Stimulated activated effector memory CD8-positive, alpha-beta T cell treated with anti-CD3 and anti-CD28 coated beads, Interleukin-12 subunit alpha, Interleukin-12 subunit beta, amount 100 ng/mL, for 72 hours (primary cell): ENCODE measurements around the gene SHROOM3.
"Not testable (repeated sequence)": the region's sequence is repeated elsewhere in the genome, so short reads cannot be mapped to it uniquely, and the experiment has no call there.

Source experiments
- ATAC-seq: fragments of 150-1000 bp; cut with Tn5 transposase; 2 replicates; pipeline ENCODE4 v1.10.0; 2021
- DNase-seq, 2 donors: peaks; one replicate each; pipeline ENCODE4 v3.0.0; 2021 to 2022; ENCODE audit warnings: low spot score in 2 of 2
- H3K27ac Mint-ChIP-seq: one replicate; pipeline ENCODE4 v1.8.0; 2022; ENCODE audit warnings: mild to moderate bottlenecking, mixed read lengths
- H3K36me3 Mint-ChIP-seq: one replicate; pipeline ENCODE4 v1.8.0; 2022; ENCODE audit warnings: mild to moderate bottlenecking, mixed read lengths
- H3K4me1 Mint-ChIP-seq: one replicate; pipeline ENCODE4 v1.8.0; 2022; ENCODE audit warnings: mixed read lengths
- H3K4me3 Mint-ChIP-seq: one replicate; pipeline ENCODE4 v1.8.0; 2022; ENCODE audit warnings: mild to moderate bottlenecking, mixed read lengths
- H3K9me3 Mint-ChIP-seq: one replicate; pipeline ENCODE4 v1.8.0; 2022; ENCODE audit warnings: mixed read lengths

Gene SHROOM3

DNA sequence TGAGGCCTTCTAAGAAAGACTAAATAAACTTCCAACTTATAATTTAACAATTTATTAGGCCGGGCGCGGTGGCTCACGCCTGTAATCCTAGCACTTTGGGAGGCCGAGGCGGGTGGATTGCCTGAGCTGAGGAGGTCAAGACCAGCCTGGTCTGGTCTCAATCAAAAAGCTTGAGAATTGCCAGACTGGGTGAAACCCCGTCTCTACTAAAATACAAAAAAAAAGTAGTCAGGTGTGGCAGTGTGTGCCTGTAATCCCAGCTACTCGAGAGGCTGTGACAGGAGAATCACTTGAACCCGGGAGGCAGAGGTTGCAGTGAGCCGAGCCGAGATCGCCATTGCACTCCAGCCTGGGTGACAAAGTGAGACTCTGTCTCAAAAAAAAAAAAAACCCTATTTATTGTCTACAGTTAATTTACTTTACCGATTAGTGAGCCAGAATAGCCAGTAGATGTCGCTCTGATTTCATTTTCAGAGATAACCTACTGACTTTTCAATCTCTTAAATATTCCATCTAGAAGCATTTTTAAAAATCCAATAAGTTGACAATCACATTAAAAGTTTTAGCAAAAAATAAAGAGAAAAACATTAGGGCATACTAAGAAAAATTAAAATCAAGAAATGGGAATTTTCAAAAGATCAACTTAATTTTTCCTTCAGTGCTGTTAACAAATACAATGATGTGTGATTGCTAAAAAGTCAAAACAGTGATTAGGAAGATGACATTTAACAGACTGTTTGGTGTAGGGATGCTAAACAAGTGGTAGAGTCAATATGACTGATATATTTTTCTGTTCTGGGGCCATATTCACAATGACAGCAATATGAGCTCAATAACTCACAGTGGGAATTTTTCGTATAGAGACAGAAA is 4.3 kb upstream of the SHROOM3 start:
- Mint-ChIP-seq H3K9me3 (no peaks in the 10 kb centered on the region), H3K4me1 (no peaks in the 10 kb centered on the region), H3K27ac (no peak overlapping the region), H3K4me3 (no peak overlapping the region), H3K36me3 (no peaks in the 10 kb centered on the region)
- DNase-seq: no peak
- no peak for ATAC-seq

DNA sequence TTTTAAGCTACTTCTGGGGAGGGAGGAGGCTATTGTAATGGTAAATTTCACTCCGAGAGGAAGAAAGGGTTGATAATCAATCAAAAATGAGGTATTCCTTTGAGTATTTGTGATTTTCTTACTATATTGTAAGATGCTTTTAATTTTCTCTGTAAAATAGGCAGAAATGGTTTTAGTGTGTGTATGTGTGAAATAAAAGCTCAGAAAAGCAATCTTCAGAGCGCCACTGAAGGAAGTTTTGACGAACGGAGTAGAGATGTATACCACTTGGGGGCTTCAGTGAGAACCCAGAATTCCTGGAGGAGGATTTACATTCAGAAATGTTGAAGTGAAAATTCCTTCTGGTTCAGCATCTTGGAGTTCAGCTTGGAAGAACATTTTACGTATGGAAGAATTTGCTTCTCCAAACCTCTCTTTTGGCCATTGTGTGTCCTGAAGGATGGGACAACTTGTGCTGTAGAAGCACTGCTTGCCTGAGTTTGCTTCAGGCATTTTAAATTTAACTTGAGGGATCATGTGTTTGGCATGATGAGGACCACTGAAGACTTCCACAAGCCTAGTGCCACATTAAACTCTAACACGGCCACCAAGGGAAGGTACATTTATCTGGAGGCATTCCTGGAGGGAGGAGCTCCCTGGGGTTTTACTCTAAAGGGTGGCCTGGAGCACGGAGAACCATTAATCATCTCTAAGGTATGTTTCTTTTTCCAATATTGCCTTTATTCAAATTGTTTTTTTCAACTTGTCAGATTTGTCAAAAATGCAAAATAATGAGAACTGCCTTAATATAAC is 695 bp downstream of the SHROOM3 start:
- no peaks in the 10 kb centered on the region for H3K36me3 Mint-ChIP-seq
- no peak overlapping the region for H3K27ac Mint-ChIP-seq
- no peak for DNase-seq

DNA sequence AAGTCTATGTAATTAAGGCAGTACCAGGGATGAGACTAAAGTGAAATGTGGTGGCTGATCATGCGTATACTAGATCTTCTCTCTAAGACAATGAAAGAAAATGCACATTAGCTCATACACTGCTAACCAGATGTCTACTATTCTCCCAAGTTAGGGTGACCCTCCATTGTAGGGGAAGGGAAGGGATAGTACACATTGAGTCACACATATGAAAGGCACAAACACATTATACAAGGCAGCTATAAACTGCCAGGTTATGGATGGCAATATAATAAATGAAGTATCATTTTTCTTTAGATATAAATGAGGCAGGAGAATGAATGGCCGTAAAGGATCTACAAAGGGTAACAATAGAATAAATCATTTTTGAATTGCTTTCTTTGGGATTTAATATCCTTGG is 4.5 kb downstream of the SHROOM3 start:
- Mint-ChIP-seq H3K4me3 (no peak overlapping the region), H3K36me3 (no peaks in the 10 kb centered on the region), H3K9me3 (no peaks in the 10 kb centered on the region), H3K4me1 (no peaks in the 10 kb centered on the region), H3K27ac (no peak overlapping the region)
- DNase-seq: no peak
- ATAC-seq: no peak

More for the DNA sequence above, 695 bp downstream of the SHROOM3 start:
- ATAC-seq: no peak
- Mint-ChIP-seq H3K9me3 (no peaks in the 10 kb centered on the region), H3K4me3 (no peak overlapping the region), H3K4me1 (no peaks in the 10 kb centered on the region)

DNA sequence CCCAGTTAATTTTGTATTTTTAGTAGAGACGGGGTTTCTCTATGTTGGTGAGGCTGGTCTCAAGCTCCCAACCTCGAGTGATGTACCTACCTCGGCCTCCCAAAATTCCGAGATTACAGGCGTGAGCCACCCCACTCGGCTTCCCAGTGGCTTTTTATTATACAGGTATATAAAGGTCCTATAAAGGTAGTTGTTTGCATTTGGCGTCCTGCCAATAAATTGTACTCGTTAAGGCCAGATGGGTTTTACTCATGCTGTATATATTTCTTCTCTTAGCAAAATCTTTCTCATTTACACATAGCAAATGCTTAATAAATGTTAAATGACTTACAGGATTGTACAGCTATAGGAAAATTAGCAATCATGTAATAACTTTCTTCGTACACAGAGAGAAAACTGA is 6.9 kb downstream of the SHROOM3 start:
- ATAC-seq: no peak
- no peaks in the 10 kb centered on the region for H3K9me3 Mint-ChIP-seq
- no peaks in the 10 kb centered on the region for H3K4me1 Mint-ChIP-seq
- H3K27ac Mint-ChIP-seq: no peak overlapping the region
- no peak for DNase-seq
- H3K4me3 Mint-ChIP-seq: no peak overlapping the region
- no peaks in the 10 kb centered on the region for H3K36me3 Mint-ChIP-seq

DNA sequence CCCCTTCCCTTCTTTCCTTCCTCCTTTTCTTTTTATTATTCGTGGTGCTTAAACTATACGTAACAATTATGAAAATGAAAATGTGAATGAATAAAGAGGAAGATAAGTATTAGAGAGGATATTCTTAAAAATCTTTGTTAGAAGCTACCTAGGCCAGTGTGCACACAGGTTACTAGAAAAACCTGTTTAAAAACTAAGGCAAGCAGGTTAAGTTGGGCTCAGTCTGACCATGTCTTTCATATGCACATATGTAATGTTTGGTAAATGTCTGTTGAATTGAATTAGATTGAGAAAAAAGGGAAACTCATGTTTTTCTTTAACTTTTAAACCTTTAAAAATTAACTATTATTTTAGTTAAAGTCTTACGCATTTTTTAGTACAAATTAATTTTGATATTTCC is 7.8 kb downstream of the SHROOM3 start:
- Mint-ChIP-seq H3K27ac (no peak overlapping the region), H3K36me3 (no peaks in the 10 kb centered on the region), H3K4me3 (no peak overlapping the region), H3K4me1 (no peaks in the 10 kb centered on the region), H3K9me3 (no peaks in the 10 kb centered on the region)
- ATAC-seq: no peak
- no peak for DNase-seq

- no peaks in the 10 kb centered on the region for H3K4me1 Mint-ChIP-seq
- no peak for ATAC-seq
- no peaks in the 10 kb centered on the region for H3K36me3 Mint-ChIP-seq
- no peaks in the 10 kb centered on the region for H3K9me3 Mint-ChIP-seq
- no peak overlapping the region for H3K4me3 Mint-ChIP-seq
- H3K27ac Mint-ChIP-seq: no peak overlapping the region
- DNase-seq: no peak
Measured at GRCh38 chr4:76443376-76443775, 8.3 kb downstream of the SHROOM3 start.

GRCh38 chr4:76445911-76446310 is 10.9 kb downstream of the SHROOM3 start:
- no peak for ATAC-seq
- no peaks in the 10 kb centered on the region for H3K4me1 Mint-ChIP-seq
- no peak for DNase-seq
- no peaks in the 10 kb centered on the region for H3K9me3 Mint-ChIP-seq
- no peak overlapping the region for H3K27ac Mint-ChIP-seq
- H3K36me3 Mint-ChIP-seq: no peaks in the 10 kb centered on the region
- H3K4me3 Mint-ChIP-seq: no peak overlapping the region

DNA sequence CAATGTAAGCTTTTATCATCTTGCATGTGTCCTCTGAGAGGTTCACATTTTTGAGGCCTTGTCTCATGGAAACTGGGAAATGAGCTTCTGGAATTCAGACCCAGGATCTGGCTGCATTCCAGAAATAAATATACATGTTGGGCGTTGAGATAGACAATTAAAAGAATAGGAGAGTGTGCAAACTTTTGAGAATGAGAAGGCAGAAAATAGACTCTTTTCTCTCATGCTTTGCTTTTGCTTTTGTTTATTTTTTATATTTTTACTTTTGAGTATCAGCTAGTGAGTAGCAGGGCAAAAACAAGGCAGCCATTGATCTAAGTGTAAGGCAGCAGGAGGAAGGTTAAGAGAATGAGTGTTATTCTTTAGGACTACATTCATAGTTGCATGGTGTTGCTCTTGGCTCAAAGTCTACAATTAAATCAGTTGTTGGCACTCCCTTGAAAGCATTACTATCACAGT is 12.4 kb downstream of the SHROOM3 start:
- no peak overlapping the region for H3K27ac Mint-ChIP-seq
- no peak for DNase-seq
- no peaks in the 10 kb centered on the region for H3K4me1 Mint-ChIP-seq

DNA sequence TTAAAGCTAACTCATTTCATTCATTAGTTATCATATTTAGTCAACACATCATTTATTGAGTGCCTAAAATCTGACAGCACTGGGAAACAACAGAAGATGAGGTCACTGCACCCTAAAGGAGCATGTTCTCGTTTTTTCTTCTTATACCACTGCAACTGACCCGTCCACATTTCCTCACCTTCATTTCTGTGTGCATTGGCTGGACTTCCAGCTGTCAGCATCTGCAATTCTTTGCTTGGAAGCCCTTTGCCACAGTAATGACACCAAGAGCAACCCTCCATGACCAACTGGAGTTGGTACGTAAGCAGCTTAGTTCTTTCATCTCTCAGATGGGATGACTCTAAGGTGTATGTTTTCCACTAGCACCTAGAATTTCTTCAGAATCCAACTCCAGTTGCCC is 13.2 kb downstream of the SHROOM3 start:
- DNase-seq (no peak), ATAC-seq (no peak)
- Mint-ChIP-seq H3K36me3 (no peaks in the 10 kb centered on the region), H3K27ac (no peak overlapping the region), H3K4me1 (no peaks in the 10 kb centered on the region), H3K9me3 (no peaks in the 10 kb centered on the region), H3K4me3 (no peak overlapping the region)

More for the DNA sequence above, 12.4 kb downstream of the SHROOM3 start:
- H3K36me3 Mint-ChIP-seq: no peaks in the 10 kb centered on the region
- no peak overlapping the region for H3K4me3 Mint-ChIP-seq
- no peak for ATAC-seq
- H3K9me3 Mint-ChIP-seq: no peaks in the 10 kb centered on the region

- Mint-ChIP-seq H3K9me3 (no peaks in the 10 kb centered on the region), H3K27ac (no peak overlapping the region), H3K4me1 (no peaks in the 10 kb centered on the region), H3K36me3 (no peaks in the 10 kb centered on the region), H3K4me3 (no peak overlapping the region)
- DNase-seq: no peak
- ATAC-seq: no peak
Measured at GRCh38 chr4:76449362-76449767, 14.3 kb downstream of the SHROOM3 start.

DNA sequence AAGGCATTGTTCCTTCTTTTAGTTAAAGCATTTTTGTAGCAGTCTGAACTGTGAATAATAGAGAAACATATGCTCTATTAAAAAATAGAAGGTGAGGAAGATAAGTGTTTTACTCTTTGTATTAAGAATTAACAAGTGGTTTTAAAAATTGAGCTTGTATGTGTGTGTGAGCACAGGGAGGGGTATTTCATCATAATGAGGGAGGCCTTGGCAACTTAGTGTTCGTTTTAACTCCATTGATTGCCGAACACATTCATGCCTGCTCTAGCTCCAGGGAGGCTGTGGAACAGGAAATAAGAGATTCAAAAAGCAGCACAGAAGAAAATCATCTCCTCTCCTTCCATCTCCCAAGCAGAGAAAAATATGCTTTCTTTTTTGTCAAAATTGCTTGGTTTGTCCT is 14.8 kb downstream of the SHROOM3 start:
- ATAC-seq (no peak), DNase-seq (no peak)
- no peaks in the 10 kb centered on the region for H3K4me1 Mint-ChIP-seq
- no peak overlapping the region for H3K27ac Mint-ChIP-seq
- no peak overlapping the region for H3K4me3 Mint-ChIP-seq
- no peaks in the 10 kb centered on the region for H3K36me3 Mint-ChIP-seq
- H3K9me3 Mint-ChIP-seq: no peaks in the 10 kb centered on the region

GRCh38 chr4:76453232-76453631 is 18.2 kb downstream of the SHROOM3 start:
- Mint-ChIP-seq H3K36me3 (no peaks in the 10 kb centered on the region), H3K9me3 (no peaks in the 10 kb centered on the region), H3K27ac (no peak overlapping the region), H3K4me1 (no peaks in the 10 kb centered on the region), H3K4me3 (no peak overlapping the region)
- DNase-seq (no peak), ATAC-seq (no peak)

DNA sequence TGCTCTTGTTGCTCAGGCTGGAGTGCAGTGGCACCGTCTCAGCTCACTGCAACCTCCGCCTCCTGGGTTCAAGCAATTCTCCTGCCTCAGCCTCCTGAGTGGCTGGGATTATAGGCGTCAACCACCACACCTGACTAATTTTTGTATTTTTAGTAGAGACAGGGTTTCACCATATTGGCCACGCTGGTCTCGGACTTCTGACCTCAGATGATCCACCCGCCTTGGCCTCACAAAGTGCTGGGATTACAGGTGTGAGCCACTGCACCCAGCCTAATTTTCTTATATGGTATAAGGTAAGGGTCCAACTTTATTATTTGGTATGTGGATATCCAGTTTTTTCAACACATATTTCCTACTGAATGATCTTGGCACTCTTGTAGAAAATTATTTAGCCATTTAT is 19.0 kb downstream of the SHROOM3 start:
- H3K9me3 Mint-ChIP-seq, H3K4me3 Mint-ChIP-seq, H3K36me3 Mint-ChIP-seq: not testable (repeated sequence)

GRCh38 chr4:76457885-76458284 is 22.9 kb downstream of the SHROOM3 start:
- H3K4me3 Mint-ChIP-seq: no peak overlapping the region
- DNase-seq (no peak), ATAC-seq (no peak)
- H3K9me3 Mint-ChIP-seq: peaks cover 3% of the 10 kb centered on the region
- no peaks in the 10 kb centered on the region for H3K36me3 Mint-ChIP-seq
- no peak overlapping the region for H3K27ac Mint-ChIP-seq
- H3K4me1 Mint-ChIP-seq: no peaks in the 10 kb centered on the region

More for the DNA sequence above, 19.0 kb downstream of the SHROOM3 start:
- not testable (repeated sequence) for H3K4me1 Mint-ChIP-seq, H3K27ac Mint-ChIP-seq, DNase-seq, ATAC-seq

GRCh38 chr4:76458297-76458696 is 23.3 kb downstream of the SHROOM3 start:
- Mint-ChIP-seq H3K36me3 (no peaks in the 10 kb centered on the region), H3K4me1 (no peaks in the 10 kb centered on the region), H3K27ac (no peak overlapping the region), H3K4me3 (no peak overlapping the region), H3K9me3 (peaks cover 7% of the 10 kb centered on the region)
- ATAC-seq (no peak), DNase-seq (no peak)

DNA sequence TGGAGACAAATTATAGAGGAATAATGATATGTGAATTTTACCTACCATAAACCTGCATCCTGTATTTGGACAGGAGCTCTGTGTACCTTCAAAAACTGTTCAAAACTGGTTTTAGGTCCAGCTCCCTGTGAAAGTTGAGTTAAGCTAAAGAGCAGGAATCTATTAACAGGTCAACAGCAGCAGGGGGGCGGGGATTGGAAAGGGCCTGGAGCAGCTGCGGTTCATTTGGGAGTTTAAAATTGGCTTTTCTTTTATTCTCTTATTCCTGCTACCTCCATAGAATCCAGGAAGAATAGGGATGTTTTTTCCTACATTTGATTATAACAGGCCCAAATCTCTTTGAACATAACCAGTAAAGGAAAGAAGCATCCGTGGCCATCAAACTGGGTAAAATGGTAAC is 23.8 kb downstream of the SHROOM3 start:
- Mint-ChIP-seq H3K4me1 (no peaks in the 10 kb centered on the region), H3K27ac (no peak overlapping the region), H3K36me3 (no peaks in the 10 kb centered on the region), H3K9me3 (peaks cover 8% of the 10 kb centered on the region), H3K4me3 (no peak overlapping the region)
- no peak for DNase-seq
- ATAC-seq: no peak
